CD4-positive, alpha-beta T cell treated with Interleukin-6 at 100 ng/mL for 8 hours (primary cell): Measurements from ENCODE around the gene SERAC1.
"Not testable (repeated sequence)": the region's sequence is repeated elsewhere in the genome, so short reads cannot be mapped to it uniquely, and the experiment has no call there.

Experiments used
- DNase-seq: peaks from one replicate; pipeline ENCODE4 v3.0.0-alpha.2; 2020; ENCODE audit warnings: mixed read lengths, low spot score

Gene SERAC1

DNA sequence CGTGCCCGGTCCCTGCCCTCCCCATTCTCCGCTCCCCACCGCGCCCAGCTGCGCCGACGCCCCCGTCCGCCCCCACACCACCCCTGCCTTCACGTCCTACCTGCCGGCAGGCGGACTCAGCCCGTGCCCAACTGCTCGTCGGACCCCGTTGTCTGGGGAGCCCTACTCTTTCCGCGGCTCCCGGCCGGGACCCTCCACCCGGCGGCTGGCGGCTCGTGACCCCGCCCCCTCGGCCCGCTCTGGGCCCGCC, at the start of gene SERAC1:
Gene SERAC1, minus strand, starts transcription at position 223 of the 250 bp plus-strand sequence. CDS start 9,899 bp downstream, outside the sequence.
- DNase-seq, result no peak

DNA sequence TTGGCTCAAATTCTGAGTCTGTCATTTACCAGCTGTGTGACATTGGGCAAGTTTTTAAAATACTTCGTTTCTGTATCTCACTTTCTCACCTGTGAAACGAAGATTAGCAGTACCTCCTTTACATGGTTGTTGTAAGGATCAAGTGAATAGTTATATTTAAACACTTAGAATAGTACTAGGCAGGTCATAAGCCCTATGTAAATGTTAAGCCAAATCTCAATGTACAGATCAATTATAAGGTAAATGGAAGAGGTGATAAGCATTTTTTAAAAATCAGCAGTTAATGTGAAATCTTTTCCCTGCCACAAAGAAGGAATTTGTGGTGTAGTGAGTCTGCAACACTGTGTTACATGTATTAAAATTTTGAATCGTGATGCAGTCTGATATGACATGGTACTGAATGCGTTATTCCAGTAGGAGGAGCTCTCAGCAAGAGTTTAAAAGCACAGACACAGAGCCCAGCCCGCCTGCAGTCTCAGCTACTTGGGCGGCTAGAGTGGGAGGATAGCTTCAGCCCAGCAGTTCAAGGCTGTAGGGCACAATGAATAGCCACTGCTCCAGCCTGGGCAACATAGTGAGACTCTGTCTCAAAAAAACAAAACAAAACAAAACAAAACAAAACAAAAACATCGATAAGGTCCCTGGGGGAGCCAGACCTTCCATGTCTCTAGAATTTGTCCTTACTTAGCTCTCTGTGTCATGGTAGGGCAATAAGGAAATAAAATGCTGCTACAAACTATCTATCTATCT, 46.0 kb upstream of the SERAC1 start:
- peak; percentile 60 for DNase-seq

DNA sequence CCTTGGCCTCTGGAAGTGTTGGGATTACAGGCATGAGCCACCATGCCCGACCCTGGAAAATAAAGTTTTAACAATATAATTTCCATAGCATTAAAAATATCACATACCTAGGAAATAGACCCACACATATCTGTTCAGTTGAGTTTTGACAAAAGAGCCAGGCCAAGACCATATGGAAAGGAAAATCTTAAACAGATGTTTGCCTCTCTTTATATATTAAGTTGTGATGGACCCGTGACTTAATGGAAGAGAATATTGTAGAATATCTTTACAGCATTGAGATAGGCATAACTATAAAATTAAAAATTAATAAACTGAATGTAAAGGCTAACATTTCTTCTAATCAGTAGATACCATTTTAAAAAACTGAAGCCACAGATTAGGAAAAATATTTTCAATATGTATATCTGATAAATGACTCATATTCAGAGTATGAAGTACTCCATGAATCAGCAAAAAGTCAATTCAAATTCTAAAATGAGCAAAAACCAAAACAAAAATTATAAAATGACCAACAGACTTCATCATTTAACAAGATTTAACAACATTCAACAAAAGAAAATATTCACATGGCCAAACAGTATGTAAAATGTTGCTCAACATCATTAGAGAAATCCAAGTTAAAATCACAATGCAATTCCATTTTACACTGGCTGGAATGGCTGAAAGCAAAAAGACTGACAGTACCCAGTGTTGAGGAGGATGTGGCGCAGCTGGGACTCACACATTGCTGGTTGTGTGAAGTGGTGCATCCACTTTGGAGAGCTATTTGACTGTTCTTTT, 43.4 kb upstream of the SERAC1 start:
- DNase-seq, result no peak

DNA sequence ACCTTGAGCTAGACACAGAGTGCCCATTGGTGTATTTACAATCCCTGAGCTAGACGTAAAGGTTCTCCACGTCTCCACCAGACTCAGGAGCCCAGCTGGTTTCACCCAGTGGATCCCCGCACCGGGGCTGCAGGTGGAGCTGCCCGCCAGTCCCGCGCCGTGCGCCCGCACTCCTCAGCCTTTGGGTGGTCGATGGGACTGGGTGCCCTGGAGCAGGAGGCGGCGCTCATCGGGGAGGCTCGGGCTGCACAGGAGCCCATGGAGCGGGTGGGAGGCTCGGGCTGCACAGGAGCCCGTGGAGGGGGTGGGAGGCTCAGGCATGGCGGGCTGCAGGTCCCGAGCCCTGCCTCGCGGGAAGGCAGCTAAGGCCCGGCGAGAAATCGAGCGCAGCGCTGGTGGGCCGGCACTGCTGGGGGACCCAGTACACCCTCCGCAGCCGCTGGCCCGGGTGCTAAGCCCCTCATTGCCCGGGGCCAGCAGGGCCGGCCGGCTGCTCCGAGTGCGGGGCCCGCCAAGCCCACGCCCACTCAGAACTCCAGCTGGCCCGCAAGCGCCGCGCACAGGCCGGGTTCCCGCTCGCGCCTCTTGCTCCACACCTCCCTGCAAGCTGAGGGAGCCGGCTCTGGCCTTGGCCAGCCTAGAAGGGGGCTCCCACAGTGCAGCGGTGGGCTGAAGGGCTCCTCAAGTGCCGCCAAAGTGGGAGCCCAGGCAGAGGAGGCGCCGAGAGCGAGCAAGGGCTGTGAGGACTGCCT, 41.7 kb upstream of the SERAC1 start:
- DNase-seq, result not testable (repeated sequence)

DNA sequence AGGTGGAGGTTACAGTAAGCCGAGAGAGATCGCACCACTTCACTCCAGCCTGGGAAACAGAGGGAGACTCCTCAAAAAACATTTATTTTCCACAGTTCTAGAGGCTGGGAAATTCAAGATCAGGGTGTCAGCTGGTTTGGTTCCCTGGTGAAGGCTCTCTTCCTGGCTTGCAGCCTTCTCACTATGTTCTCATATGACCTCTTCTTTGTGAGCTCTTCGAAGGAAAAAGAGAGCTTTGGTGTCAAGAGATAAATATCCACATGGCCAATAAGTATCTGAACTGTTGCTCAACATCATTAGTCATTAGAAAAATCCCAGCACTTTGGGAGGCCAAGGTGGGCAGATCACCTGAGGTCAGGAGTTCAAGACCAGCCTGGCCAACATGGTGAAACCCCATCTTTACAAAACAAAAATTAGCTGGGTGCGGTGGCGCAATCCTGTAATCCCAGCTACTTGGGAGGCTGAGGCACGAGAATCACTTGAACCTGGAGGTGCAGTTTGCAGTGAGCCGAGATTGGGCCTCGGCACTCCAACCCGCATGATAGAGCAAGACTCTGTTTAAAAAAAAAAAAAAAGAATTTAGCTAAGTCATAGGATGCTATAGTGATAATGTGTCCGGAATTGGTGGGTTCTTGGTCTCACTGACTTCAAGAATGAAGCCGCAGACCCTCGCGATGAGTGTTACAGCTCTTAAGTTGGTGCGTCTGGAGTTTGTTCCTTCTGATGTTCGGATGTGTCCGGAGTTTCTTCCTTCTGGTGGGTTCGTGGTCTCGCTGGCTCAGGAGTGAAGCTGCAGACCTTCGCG, 40.4 kb upstream of the SERAC1 start:
- DNase-seq, result not testable (repeated sequence)

DNA sequence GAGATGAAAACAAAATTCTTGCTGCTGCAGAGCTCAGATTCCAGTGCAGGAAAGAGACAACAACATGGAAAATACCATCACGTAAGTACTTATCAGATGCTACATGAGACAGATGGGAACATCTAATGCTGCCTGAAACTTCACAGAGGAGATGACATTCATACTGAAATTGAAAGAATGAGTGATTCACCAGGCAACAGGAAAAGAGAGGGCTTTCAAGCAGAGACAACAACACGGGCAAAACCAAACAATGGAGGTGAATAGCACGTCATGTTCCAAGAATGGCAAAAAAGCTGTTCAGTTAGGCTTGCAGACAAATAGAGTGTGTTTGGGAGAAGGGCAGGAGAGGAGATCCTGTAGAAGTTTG, 39.3 kb upstream of the SERAC1 start:
- peak; percentile 22 for DNase-seq

DNA sequence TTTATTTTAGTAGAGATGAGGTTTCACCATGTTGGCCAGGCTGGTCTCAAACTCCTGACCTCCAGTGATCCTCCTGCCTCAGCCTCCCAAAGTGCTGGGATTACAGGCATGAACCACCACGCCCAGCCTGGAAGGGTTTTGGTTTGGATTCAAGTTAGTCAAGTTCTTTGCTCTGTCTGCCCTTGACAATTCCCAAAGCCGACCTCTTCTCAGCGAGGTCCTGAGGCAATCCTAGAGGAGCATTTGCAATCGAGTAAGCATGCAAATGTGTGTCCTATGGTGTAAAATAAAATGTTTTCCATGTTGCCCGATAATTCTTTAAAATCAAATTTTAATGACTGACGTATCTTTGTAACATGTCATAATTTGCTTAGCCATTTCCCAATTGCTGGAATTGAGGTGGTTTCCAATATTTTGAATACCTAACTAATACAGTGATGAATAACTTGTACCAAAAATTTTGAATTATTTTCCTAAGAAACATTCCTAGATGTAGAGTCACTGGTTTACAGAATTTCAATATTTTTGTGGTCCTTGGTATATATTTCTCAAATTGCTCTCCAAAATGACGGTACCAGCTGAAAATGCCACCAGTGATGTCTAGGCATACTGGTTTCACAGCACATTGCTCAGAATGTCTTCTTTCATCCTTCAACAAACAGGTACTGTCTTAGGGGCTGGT, 38.8 kb upstream of the SERAC1 start:
- no peak for DNase-seq

DNA sequence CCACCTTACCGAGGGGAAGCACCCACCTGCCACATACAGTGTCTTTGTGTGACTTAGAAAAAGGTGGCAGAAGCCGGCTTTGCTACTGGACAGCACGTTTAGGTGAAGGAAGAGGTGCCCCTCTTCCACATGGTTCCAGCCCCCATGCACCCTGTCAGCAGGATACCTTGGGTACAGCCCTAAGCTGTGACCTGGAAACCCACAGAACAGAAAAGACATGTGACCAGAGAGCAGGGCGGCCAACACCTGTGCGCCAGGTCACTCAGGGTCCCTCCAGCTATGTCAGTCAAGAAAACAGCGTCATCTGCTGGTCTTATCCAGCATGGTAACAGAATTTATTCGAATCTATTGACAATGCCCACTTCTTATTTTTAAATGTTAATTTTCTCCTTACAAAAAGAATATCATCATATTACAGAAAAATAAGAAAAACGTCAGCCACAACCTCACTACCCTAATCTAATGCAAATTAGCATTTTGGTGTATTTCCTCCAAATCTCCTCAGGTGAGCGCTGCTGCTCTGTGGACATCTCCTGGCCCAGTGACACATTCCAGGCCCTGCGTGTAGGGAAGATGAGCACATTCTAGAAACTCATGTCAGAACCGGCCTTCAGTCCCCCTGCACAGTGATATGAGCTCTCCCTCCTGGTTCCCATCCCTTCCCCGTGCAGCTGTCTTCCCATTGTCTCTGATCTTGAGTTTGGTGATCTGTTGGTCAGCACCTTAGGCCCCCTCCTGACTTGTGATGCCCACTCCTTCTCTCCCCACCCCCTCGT, 37.3 kb upstream of the SERAC1 start:
- no peak for DNase-seq

DNA sequence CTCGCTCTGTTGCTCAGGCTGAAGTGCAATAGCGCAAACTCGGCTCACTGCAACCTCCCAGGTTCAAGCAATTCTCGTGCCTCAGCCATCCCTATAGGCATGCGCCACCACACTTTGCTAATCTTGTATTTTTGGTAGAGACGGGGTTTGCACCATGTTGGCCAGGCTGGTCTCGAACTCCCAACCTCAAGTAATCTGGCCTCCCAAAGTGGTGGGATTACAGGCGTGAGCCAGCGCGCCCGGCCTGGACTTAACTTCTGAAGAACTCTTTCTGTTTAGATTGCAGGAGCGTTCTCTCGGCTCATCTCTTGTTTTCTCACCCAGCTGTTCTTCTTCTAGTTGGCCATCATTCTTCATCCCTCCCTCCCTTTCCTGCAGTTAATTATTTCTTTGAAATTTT, 30.4 kb upstream of the SERAC1 start:
- DNase-seq, result no peak

DNA sequence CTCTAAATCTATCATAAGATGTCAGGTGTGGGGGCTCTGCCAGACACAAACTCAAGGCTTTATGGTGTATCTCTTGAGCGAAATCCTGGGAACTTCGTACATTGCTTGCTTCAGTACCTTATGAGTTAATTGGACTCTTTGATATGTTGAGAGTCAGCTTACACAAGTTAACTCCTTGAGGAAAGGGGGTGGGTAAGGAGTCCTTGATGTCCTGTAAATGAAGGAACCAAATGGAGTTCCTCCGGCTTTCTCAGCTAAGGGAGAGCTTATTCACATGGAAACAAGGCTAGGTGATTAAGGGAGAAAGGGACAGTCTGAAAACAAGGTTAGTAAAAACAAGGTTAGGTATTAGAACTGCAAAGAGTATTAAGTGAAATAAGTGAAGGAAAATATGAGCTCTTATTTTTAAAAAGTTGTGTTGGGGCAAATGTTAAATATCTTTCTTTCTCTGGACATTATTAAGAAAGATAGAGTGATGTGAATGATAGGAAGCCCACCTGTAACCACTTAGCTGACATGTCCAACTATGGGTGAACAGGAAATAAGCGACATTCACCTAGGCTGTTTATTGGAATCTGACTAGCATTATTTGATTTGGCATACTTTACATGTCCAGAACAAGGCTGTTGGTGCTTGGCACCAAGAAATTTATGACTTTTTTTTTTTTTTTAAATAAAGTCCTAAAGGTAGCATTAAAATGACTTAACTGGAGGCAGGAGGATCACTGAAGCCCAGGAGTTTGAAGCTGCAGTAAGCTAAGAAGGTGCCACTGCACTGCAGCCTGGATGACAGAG, 26.6 kb upstream of the SERAC1 start:
- no peak for DNase-seq

DNA sequence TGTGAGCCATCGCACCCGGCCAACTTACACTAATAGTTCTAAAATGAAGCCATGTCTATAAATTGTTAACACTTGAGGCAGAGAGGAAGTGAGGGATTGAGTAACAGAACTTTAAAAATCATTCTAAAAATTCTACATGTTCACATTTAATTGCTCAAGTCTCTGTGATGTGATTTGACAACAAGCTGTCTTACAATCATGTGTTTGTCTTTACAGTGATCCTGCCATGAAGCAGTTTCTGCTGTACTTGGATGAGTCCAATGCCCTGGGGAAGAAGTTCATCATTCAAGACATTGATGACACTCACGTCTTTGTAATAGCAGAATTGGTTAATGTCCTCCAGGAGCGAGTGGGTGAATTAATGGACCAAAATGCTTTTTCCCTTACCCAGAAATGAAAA, 23.7 kb upstream of the SERAC1 start:
- no peak for DNase-seq

DNA sequence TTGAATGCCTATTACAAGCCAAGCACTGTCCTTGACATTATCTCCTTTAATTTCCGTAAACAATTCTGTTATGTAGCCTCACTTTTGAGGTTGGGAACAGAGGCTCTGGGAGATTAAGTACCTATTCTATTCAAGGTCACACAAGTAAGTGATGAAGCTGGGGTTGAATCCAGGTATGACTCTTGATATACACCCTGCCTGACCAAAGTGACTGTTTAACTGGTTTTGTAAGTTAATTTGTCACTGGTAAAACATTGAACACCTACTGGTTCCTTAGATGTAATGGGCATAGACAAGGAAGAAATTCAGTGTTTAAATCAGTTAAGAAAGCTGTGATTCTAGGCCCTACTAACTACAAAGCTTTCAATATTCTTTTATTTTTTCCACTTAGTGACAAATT, 23.0 kb upstream of the SERAC1 start:
- DNase-seq, result no peak

DNA sequence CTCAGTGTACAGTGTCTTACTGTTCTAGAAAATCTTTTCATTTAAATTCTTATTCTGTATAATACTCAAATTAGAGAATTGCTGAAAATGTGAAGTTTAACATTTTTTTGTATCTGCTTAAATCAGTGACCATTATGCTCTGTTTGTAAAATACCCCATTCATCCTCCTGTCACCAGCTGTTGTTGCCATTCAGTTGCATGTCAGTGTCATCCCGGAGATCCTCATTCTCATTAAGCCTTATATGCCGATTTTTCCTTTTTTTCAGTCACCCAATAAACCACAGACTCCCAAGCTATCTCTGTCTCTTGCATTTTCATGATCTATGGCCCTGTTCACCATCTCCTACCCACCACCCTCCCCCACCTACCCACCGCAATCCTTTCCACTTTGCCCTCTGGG, 20.5 kb upstream of the SERAC1 start:
- DNase-seq, result no peak

DNA sequence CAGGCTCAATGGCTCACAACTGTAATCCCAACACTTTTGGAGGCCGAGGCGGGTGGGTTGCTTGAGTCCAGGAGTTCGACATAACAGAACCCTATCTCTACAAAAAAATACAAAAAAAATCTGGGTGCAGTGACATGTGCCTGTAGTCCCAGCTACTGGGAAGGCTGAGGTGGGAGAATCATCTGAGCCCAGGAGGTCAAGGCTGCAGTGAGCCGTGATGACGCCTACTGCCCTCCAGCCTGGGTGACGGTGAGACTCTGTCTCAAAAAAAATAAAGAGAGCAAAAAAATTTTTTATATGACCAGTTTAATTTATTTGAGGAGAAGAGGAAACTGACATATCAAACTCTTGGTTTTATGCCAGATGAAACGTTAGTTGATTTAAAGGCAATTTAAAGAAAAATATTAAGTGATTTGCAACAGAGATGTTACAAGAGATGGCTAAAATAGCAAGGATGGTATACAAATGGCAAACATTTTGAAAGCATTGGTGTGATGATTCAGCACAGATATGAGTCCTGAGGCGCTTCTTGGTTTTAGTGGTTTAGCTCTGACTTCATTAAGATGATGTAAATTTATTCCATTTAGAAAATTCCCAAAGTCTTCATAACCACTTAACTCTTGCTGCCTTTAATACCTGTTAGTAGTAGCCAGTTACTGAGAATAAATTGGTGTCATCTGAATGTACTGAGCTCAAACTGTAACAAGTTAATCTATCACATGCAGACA, 17.8 kb upstream of the SERAC1 start:
- DNase-seq, result no peak

DNA sequence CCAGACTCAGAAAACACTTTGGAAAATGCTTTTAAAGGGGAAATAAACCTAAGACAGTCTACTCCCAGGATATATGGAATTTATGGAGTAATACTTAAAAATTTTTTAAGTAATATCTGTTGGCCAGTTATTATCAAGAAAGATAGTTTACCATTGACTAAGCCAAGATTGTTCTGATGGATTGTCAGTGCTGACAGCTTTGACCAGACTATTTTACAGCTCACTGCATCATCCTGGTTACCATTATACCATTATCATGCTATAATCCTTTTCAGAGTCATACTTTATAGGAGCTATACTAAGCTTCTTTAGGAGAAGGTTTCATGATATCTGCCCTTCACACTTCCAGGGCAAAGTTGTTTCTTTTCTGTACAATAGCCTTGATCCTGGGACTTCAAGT, 16.5 kb upstream of the SERAC1 start:
- DNase-seq, result no peak

DNA sequence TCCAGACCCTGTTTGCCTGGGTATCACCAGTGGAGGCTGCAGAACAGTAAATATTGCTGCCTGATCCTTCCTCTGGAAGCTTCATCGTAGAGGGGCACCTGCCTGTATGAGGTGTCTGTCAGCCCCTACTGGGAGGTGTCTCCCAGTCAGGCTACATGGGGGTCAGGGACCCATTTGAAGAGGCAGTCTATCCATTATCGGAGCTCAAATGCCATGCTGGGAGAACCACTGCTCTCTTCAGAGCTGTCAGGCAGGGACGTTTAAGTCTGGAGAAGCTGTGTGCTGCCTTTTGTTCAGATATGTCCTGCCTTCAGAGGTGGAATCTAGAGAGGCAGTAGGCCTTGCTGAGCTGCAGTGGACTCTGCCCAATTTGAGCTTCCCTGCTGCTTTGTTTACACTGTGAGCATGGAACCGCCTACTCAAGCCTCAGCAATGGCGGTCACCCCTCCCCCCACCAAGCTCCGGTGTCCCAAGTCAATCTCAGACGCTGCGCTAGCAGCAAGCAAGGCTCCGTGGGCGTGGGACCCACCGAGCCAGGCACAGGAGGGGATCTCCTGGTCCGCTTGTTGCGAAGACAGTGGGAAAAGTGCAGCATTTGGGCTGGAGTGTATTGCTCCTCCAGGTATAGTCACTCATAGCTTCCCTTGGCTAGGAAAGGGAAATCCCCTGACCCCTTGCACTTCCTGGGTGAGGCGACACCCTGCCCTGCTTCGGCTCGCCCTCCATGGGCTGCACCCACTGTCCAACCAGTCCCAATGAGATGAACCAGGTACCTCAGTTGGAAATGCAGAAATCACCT, 15.3 kb upstream of the SERAC1 start:
- not testable (repeated sequence) for DNase-seq

DNA sequence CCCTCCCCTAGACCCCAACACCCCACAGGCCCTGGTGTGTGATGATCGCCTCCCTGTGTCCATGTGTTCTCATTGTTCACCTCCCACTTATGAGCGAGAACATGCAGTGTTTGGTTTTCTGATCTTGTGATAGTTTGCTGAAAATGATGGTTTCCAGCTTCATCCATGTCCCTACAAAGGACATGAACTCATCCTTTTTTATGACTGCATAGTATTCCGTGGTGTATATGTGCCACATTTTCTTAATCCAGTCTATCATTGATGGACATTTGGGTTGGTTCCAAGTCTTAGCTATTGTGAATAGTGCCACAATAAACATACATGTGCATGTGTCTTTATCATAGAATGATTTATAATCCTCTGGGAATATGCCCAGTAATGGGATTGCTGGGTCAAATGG, 9.7 kb upstream of the SERAC1 start:
- not testable (repeated sequence) for DNase-seq

DNA sequence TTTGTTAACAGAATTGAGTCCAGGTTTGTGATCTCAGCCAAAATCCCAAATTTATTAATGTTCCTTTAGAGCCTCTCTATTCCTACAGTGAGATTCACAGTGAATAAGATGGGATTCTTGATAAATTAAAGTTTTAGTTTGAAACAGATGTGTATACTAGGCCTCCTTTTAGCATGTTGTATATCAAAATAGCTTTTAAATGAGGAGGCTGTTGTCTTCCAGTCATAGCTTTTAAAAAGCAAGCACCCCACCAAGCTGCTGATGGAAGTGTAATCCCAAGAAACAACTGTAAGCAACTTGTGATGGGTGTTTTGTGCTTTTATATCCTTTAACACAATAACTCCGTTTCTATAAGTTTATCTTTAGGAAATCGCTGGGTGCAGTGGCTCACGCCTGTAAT, 7.0 kb upstream of the SERAC1 start:
- no peak for DNase-seq

DNA sequence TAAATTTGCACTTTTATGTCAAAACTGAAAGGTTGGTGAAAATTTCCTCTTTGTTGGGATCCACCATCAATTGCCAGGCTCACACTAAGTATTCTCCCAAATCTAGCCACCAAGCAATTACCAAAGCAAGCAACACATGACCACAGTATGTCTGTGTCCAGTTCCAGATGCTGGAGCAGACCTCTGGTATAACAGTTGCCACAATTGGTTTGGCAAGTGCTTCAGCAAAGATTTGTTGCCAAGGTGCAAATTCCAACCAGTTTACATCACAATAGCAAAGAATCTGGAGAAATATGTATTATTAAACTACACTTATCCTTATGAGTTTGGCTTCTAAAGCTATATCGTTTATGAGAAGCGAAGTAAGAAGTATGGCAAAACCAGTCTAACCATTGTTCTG, 6.5 kb upstream of the SERAC1 start:
- DNase-seq, result no peak
